GM19463 (cell line): ENCODE data around the gene INO80.

Experiments used
- ATAC-seq: cut with Tn5 transposase; IDR thresholded peaks from one replicate; pipeline ENCODE4 v1.9.1; 2021; ENCODE audit warnings: mild to moderate bottlenecking, moderate library complexity; ENCODE audit not compliant: unreplicated experiment

INO80 gene

GRCh38 chr15:41011055-41011815, 104.8 kb downstream of the INO80 start:
- ATAC-seq: no peak

GRCh38 chr15:41010345-41010744, 105.7 kb downstream of the INO80 start:
- no peak for ATAC-seq

GRCh38 chr15:41006479-41006878, 109.6 kb downstream of the INO80 start:
- no peak for ATAC-seq

GRCh38 chr15:41004490-41004889, 111.6 kb downstream of the INO80 start:
- ATAC-seq: no peak

GRCh38 chr15:41001524-41002214, 114.4 kb downstream of the INO80 start:
- no peak for ATAC-seq

- ATAC-seq: no peak
These were observed 116.9 kb downstream of the INO80 start for GRCh38 chr15:40999190-40999589.

- no peak for ATAC-seq
These were observed 120.4 kb downstream of the INO80 start for GRCh38 chr15:40995656-40996055.

- ATAC-seq: no peak
These were observed 123.3 kb downstream of the INO80 start for GRCh38 chr15:40992825-40993224.

- ATAC-seq: no peak
These were observed 123.8 kb downstream of the INO80 start for GRCh38 chr15:40992241-40992741.

- no peak for ATAC-seq
These were observed 124.7 kb downstream of the INO80 start for GRCh38 chr15:40991355-40991754.

GRCh38 chr15:40990789-40991188, 125.3 kb downstream of the INO80 start:
- ATAC-seq: no peak

GRCh38 chr15:40990080-40990479, 126.0 kb downstream of the INO80 start:
- no peak for ATAC-seq

- ATAC-seq: no peak
These were observed 127.9 kb downstream of the INO80 start for GRCh38 chr15:40988156-40988555.

GRCh38 chr15:40986820-40987219, 129.3 kb downstream of the INO80 start:
- no peak for ATAC-seq

- ATAC-seq: no peak
These were observed 130.3 kb downstream of the INO80 start for GRCh38 chr15:40985541-40986330.

GRCh38 chr15:40984964-40985363, 131.1 kb downstream of the INO80 start:
- ATAC-seq: no peak

- ATAC-seq: no peak
These were observed 131.7 kb downstream of the INO80 start for GRCh38 chr15:40984406-40984805.

- ATAC-seq: no peak
These were observed 133.2 kb downstream of the INO80 start for GRCh38 chr15:40982855-40983254.

- ATAC-seq: no peak
These were observed 134.9 kb downstream of the INO80 start for GRCh38 chr15:40981186-40981585.

- ATAC-seq: no peak
These were observed 137.5 kb downstream of the INO80 start for GRCh38 chr15:40978562-40978961.

GRCh38 chr15:40978141-40978540, 137.9 kb downstream of the INO80 start:
- no peak for ATAC-seq
